Brain pericyte (primary cell): ENCODE results near the gene CETP.
"Not testable (repeated sequence)": the region's sequence is repeated elsewhere in the genome, so short reads cannot be mapped to it uniquely, and the experiment has no call there.

ENCODE experiments used
- DNase-seq: peaks from one replicate; pipeline ENCODE4 v3.0.0-alpha.2; 2012; ENCODE audit warnings: low read depth, low spot score

The CETP gene

DNA sequence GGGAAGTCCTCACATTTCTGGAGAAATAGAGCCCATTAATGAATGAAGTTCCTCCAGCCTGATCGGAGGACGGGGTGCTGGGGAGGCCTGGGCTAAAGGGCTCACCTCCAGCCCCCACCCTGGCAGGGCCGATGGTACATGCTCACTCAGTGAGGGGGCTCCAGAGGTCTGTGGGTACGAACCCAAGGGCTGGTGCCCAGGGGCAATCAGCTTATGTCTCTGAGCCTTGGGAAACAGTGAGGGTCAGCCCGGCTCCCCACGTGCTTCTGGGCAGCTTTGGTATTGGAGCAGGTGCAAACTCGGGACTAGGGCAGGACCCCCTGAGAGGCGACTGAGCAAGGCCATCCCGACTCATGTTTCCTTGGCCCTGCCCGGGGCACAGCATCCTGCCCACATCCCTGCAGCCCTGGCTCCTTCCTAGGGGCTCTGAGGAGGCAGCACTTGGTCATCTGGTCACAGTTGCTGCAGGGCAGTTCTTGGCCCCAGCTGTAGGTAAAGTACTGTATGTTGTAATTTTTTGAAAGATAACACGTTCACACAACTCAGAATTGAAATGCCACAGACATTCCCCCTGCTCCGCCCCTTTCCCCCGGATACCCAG is 969 bp upstream of the CETP start:
- DNase-seq, result no peak

DNA sequence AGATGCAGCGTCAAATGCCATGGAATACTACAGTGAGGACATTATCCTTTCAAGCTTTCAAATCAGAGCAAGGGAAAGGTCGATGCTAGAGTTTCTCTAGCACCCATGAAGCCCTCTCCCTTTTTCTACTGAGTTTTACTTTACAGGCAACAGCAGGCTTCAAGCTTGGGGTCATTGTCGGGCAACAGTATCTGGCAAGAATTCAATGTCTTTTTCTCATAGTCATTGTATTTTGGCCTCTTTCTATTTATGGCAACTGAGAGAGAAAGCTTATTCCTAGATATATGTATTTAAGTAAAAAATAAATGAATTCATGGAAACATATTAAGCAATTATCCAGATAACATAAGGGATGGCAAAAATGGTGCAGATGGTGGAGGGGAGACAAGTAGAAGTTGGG is 364 bp upstream of the CETP start:
- DNase-seq, result no peak

DNA sequence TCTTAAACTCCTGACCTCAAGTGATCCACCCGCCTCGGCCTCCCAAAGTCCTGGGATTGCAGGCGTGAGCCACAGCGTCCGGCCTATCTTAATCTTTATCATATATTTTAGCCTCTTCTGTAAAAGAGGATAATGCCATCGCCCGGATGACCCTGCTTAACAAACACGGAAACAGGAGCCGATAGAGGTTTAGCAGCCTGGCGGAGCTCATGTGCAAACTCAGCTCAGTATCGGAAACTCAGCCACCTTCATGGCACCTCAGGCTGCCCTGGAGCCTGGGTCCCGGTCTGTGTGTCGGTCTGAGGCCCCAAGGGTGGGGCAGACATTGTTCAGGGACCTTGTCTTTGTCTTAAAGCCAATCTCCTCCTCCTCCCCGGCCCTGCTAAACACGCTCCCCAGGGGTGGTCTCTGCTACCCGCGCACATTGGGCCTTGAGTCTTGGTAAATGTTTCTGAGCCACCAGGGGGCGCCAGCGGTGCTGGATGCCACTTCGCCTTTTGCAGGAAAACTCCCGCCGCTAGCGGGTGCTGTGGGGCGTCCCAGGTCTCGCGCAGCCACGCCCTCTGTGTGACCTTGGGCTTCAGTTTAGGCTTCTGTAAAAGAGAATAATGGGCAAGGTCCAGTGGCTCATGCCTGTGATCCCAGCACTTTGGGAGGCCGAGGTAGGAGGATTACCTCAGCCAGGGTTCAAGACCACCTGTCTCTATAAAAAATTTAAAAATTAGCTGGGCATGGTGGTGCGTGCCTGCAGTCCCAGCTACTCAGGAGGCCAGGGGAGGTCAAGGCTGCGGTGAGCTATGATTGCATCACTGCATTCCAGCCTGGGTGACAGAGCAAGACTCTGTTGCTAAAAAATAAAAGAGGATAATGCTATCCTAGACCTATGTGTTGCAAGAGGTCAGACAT is 2.7 kb downstream of the CETP start:
- no peak for DNase-seq

DNA sequence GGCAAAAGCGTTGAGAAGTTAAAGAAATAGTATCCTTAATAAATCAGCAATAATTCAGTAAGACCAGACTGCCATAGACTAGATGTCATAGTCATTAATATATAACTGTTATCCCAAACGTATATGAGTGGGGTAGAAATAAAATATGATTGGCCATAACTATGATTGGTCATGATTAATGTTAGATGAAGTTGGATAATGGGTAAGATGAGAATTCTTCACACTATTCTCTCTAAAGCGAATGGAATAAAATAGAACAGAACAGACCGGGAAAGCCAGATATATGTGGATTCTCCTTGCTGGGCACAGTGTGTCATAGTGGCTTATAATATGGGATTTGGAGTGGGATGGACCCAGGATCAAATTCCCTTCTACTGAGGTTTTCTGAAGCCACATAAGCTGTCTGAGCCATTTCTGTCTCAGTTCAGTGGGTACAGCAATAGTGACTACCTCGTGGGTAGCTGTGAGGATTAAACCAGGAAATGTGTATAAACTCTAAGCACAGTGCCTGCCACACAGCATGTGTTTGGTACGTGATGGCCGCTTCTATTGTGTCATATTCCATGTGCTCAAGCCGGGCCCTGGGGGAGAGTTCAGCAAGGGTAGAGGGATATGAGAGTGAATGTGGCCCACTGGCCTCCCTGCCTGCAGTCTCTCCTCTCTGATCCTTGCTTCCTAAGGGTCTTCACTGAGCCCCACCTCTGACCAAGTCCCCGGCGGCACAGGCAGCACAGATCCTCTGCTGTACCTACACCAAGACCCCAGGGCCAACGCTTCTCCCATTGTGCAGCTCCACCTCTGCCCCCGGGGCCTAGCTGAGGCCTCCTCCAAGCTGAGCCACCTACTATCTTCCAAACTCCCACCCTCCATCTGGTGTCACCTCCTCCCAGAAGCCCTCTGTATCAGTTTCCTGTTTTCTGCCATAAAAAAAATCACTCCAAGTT is 3.7 kb downstream of the CETP start:
- no peak for DNase-seq

DNA sequence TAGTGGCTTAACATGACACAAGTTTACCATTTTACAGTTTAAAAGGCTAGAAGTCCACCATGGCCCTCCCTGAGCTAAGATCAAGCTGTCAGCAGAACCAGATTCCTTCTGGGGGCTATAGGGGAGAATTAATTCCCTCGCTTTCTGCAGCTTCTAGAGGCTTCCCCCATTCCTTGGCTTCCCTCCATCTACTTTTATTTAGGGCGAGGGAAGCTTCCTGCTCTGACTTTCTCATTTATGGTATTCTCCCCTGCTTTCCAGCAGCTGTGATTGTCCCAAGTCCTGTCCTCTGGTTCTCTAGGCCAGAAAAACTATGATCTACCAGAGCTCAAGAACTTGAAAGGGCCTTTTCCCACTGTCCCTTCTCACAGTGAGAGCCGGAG is 4.3 kb downstream of the CETP start:
- DNase-seq, result no peak

DNA sequence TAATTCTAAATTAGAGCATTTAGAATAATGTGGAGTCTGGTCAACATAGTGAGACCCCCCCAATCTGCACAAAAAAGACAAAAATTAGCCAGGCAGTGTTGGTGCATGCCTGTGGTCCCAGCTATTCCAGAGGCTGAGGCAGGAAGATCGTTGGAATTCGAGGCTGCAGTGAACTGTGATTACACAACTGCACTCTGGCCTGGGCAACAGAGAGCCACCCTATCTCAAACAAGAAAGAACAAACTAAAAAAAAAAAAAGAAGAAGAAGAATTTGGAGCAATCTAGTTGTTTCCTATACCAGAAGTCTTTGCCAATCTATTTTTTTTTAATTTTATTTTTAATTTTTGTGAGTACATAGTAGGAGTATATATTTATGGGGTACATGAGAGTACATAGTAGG is 6.0 kb downstream of the CETP start:
- DNase-seq, result no peak

DNA sequence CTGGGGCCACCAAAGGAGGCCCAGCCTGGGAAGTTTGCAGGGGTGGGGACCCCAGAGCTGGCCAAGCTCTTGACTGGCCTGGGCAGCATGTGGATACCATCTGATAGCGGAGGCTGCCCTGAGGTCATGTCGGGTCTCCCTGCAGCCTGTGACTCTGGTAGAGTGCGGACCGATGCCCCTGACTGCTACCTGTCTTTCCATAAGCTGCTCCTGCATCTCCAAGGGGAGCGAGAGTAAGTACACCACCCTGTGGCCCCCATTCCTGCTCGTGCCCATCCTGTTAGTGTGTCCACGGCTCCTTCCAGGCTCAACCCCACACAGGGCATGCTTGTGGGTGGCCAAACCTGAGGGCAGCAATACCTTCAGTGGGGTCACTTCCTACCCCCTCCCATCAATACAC is 8.0 kb downstream of the CETP start:
- no peak for DNase-seq

DNA sequence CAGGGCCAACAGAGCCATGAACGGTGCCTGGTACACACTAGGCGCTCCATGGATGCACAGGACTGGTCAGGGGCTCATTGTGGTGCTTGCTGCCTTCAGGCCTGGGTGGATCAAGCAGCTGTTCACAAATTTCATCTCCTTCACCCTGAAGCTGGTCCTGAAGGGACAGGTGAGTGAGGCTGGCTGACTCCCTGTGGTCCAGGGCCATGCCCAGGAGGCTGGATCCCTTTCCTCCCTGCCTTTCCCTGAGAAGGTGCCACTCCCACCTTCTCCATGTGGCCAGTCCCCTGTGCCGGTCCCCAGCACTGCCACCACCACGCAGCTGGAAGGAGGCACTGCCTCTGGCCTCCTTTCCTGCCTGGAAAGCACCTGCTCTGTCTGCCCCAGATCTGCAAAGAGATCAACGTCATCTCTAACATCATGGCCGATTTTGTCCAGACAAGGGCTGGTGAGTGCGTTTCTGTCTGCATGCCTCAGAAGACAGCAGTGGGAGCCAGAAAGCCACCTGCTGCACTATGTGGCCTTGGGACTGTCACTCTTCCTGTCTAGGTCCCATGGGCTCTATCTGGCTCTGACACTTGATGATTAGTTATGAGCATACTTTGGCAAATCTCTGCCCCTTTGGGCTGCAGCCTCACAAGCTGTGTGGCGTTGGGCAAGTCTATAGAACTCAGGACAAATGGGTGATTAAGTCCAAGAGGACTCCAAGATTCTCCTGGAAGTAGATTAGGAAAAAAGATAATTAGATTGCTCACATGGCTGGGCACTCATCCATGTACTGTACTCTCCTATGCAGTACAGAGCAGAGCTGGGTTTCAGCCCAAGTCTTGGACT is 9.4 kb downstream of the CETP start:
- no peak for DNase-seq

DNA sequence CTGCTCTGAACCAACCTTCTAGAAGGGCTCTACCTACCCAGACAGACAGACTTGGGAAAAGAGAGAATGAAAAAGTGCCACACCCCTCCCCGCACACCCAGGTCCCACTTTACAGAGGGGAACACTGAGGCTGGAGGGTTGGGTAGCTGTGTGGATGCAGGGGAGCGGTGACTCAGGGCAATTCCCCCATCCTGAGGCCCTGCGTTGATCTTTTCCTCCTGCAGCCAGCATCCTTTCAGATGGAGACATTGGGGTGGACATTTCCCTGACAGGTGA is 10.0 kb downstream of the CETP start:
- DNase-seq, result no peak

DNA sequence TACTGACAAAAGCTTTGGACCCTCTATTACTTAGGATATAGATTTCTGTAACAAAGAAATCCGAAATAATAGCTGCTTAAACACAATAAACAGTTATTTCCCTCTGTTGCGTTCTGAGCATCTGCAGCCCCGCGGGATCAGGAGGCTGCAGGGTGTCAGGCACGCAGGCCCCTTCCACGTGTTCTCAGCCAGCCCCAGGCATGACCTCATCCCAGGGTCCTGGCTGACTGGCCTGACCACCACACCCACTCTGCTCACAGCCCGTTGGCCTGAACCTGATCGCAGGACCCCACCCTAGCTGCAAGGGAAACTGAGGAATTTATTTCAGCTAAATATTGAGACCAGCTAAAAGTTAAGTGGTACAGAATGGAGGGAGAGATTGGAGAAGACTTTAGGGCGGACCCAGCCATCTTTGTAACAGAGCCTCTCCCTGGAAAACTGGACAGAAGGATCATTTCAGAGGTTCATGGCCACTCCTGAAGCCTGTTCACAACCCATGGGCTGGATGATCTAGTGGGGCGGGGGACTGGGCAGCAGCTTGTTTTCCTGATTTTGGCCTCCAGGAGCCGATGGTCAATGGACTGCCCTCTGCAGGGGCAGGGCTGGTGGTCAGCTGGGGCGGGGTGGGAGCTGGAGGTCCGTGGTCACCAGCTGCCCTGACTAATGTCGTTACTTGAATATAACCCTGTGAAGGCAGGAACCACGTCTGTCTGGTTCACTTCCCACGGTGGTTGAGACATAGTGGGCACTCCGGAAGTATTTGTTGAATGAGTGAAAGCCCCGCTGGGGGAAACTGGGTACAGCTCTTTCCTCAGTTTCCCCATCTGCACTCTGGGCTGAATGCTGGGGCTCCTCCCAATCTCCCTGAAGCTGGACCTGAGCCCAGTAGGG is 10.9 kb downstream of the CETP start:
- no peak for DNase-seq

DNA sequence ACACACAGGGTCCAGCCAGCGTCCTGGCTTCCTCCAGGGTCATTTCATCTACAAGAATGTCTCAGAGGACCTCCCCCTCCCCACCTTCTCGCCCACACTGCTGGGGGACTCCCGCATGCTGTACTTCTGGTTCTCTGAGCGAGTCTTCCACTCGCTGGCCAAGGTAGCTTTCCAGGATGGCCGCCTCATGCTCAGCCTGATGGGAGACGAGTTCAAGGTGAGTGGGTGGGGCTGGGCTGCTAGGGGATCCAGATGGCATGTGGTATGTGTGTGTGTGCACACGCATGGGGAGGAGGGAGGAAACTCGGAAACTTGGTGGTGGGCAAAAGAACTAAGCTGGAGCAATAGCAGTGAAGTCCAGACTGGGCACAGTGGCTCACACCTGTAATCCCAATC is 11.5 kb downstream of the CETP start:
- no peak for DNase-seq

DNA sequence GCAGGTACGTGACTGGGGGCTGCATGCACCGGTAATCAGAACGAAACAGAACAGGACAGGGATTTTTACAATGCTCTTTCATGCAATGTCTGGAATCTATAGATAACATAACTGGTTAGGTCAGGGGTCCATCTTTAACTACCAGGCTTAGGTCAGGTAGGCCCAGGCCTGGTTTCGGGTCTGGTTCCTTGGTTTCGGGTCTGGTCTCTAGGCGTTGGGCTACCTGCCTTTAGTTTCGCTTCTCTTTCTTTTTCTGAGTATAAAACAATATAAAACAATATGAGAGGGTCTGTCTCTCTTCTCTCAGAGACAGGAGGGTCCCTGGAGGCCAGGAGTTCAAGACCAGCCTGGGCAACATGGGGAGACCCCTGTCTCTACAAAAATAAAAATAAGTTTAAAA is 12.1 kb downstream of the CETP start:
- DNase-seq, result not testable (repeated sequence)

DNA sequence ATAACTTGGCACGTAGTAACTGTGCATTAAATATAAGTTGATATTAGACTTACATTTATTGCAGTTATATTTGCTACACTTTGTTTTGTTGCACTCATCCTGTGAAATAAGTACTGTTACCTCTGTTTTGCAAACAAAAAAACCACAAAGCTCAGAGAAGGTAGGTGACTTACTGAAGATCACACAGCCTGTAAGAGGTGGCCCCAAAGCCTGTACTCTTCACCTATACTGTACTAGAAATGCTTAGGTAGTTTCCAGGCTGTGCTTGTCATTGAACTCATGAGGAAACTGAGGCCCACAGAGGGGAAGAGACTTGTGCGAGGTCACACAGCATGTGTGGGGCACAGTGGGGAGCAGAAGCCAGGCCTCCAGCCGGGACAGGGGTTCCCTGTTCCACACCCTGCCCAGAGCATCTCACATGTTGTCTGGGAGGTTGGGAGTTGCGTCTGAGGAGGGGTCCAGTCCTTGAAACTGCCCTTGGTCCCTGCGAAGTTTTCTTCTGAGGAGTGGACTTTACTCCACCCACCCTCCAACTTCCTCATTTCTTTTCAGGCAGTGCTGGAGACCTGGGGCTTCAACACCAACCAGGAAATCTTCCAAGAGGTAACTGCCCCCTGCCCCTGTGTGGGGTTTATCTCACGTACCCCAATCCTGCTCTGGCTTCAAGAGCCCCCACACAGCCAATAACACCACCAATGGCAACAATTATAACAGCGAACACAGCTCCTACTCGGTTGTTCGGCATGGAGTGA is 13.0 kb downstream of the CETP start:
- DNase-seq, result no peak

DNA sequence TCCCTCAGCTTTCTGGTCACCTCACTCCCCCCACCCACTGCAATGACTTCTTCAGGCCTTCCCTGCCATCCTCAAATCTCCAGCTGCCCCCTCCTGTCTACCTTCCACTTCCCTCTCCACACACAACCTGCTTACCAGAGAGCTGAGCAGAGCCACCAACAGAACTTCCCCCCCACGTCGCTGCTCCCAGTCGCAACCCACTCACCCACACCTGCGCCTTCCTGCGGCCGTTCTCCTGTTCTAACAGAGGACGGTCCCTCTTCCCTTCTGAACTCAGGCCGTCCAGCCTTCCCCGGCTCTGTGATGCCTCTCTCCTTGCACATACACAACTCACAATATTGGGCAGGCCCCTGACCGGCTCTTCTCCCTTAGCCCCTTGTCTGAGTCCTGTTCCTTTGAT is 14.0 kb downstream of the CETP start:
- no peak for DNase-seq

DNA sequence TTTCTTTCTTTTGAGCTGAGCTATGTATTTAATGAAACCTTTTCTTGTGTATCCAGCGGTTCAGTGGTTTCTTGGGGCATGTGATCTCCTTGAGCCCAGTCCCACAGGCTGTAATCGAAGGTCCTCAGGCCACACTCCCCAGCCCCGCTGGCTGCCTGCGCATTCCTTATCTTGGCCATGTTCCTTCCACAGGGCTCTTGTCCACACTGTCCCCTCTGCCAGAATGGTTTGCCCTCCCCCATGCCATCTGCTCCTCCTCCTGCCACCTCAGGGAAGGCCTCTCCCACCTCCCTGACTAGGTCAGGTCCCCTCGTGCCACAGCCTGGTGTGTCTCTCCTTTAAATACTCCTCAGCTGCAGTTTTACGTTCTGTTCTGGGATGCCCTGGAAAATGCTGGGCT is 15.5 kb downstream of the CETP start:
- DNase-seq, result no peak

DNA sequence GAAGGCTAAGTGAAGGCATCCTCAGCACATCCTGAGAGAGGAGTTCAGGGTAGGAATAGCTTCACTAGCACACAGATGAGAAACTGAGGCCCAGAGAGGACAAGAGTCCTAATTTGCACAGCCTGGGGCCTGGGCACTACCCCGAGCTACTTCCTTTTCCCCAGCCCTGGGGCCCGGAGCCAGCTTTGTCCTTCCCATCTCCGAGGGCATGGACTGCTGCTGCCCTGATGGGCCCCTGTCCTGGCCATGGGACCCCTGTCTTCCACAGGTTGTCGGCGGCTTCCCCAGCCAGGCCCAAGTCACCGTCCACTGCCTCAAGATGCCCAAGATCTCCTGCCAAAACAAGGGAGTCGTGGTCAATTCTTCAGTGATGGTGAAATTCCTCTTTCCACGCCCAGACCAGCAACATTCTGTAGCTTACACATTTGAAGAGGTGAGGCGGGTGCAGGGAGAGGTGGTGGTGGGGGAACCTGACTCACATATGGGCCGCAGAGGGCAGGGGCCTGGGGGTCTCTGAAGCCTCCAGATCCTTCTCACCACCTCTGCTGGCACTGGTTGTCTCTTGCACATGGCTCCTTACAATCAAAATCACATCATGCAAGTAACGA is 16.2 kb downstream of the CETP start:
- no peak for DNase-seq

DNA sequence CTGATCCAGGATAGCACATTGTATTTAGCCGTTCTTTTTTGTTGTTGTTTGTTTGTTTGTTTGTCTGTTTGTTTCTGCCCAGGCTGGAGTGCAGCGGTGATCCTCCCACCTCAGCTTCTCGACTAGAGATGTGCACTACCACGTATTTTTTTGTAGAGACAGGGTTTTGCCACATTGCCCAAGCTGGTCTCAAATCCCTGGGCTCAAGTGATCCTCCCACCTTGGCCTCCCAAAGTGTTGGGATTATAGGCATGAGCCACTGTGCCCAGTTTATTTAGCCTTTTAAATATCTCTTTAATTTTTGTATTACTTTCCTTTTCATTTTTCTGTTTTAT is 18.4 kb downstream of the CETP start:
- DNase-seq, result no peak

DNA sequence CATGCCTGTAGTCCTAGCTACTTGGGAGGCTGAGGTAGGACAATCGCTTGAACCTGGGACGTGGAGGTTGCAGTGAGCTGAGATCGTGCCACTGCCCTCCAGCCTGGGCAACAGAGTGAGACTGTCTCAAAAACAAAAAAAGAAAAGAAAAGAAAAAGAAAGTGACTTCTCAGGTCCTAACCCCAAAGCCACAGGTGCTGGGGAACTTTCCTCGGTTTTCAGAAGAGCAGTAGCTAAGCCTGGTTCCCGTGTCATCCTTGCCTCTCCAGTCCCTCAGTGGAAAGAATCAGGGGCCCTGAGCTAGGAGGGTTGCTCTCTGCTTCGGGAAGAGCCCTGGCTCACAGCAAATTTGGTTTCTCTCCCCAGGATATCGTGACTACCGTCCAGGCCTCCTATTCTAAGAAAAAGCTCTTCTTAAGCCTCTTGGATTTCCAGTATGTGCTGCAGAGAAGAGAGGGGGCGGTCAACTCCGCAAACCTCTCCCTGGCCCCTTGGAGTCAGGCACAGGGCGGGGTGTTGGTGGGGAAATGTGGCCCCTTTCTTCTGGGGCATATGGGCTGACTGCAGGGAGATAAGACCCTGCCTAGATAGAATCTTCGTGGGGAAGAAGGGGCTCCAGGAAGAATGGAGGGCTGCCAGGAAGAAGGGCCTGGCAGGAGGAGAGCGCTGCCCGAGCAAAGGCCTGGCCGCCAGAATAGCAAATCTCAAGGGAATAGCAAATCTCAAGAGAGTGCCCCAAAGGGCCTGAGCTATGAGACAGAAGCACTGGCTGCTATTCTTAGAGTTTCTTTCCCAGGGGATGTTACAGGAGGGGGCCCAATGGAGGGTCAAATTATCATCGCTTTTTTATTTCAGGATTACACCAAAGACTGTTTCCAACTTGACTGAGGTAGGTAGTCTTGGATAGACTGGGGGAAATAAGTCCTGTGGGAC is 19.3 kb downstream of the CETP start:
- no peak for DNase-seq
